GM12865 (cell line): Measurements from ENCODE around the gene INPP5E.

Experiments used
- DNase-seq: peaks from one replicate; pipeline ENCODE4 v3.0.0; 2010; ENCODE audit warnings: low read depth
- H3K4me3 ChIP-seq: 2 replicates; pipeline ENCODE4 v1.5.1; 2011; ENCODE audit warnings: mild to moderate bottlenecking, low read depth, low read length, control low read depth
- CTCF ChIP-seq: IDR thresholded peaks from 2 replicates; pipeline ENCODE4 v1.5.1; 2011; ENCODE audit warnings: low read length, control low read depth, low read depth, inconsistent platforms; ENCODE audit not compliant: insufficient read depth; ENCODE audit errors: missing control alignments

The INPP5E gene

DNA sequence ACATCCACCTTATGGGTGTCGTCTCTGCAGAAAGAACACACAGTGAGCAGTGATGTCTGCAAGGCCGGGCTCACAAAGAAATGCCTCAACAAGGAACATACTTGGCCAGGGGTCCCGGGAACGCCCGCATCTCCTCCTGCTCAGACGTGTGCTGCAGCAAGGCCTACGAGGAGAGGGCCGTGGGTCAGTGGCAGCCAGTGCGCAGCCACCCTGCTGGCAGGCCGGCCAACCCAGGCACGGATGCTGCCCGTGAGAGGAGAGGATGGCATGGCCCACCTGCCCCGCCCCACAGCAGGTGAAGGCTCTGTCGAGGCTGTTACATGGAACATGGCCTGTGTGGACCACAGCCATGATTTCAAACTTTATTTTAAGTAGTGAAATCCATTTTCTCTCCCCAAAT, 23.9 kb upstream of the INPP5E start:
- no peak for DNase-seq
- TF ChIP-seq CTCF = no peak
- H3K4me3 ChIP-seq = no peak overlapping the region

- no peak for DNase-seq
- H3K4me3 ChIP-seq = no peak overlapping the region
- no peak for TF ChIP-seq CTCF
These were observed 23.0 kb upstream of the INPP5E start for GRCh38 chr9:136462664-136463063.

- no peak overlapping the region for H3K4me3 ChIP-seq
- no peak for DNase-seq
These were observed 21.2 kb upstream of the INPP5E start for GRCh38 chr9:136460772-136461325.

GRCh38 chr9:136459425-136459824, 19.8 kb upstream of the INPP5E start:
- DNase-seq = no peak
- no peak for TF ChIP-seq CTCF
- H3K4me3 ChIP-seq = no peak overlapping the region

More at GRCh38 chr9:136460772-136461325, 21.2 kb upstream of the INPP5E start:
- no peak for TF ChIP-seq CTCF

- no peak for TF ChIP-seq CTCF
- no peak overlapping the region for H3K4me3 ChIP-seq
- no peak for DNase-seq
These were observed 17.7 kb upstream of the INPP5E start for GRCh38 chr9:136457326-136457725.

DNA sequence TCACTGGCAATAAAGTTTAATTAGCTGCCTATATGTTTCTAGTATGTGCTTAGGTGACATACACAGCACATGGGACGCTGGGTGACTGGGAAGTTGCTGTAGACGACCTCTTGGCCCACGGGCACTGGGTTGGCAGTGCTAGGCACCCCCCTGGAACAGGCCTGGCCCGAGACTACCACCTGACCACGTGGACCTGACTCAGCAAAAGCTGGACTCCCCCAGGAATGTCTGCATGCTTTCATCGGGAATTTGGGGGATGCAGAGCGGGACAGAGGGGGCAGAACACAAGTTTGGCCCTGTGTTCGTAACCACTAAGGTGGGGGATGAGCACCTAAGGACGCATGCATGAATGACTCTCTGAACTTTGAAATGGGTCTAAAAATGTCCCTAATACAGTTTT, 16.6 kb upstream of the INPP5E start:
- H3K4me3 ChIP-seq = no peak overlapping the region
- DNase-seq = no peak
- no peak for TF ChIP-seq CTCF
